Measurements from ENCODE around the gene SLC25A5. TPM values are rescaled to one million over a fixed set of nuclear protein-coding genes. Genes with fewer than 3 reads are reported as not detected.
A peak's percentile ranks its signal among the peaks of the same experiment; 100 is the strongest.
"Not testable (repeated sequence)": the region's sequence is repeated elsewhere in the genome, so short reads cannot be mapped to it uniquely, and the experiment has no call there.

Gene SLC25A5
- total and polyA plus RNA-seq, 4 donors = 169 to 430 (median 299) TPM

DNA sequence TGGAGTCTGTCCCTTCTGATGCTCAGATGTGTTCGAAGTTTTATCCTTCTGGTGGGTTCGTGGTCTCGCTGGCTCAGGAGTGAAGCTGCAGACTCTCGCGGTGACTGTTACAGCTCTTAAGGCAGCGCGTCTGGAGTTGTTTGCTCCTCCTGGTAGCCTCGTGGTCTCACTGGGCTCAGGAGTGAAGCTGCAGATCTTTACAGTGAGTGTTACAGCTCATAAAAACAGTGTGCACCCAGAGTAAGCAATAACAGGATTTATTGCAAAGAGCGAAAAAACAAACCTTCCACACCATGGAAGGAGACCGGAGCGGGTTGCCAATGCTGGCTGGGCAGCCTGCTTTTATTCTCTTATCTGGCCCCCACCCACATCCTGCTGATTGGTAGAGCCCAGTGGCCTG is 18.5 kb downstream of the SLC25A5 start:
- H3K9ac ChIP-seq (ENCODE audit: insufficient read depth in 1 of 2, low read length in 2 of 2) = no peak overlapping the region
- no peak for ATAC-seq (ENCODE audit: insufficient read depth, low FRiP score)
- no peaks in the 10 kb centered on the region for H3K4me1 ChIP-seq (ENCODE audit: control insufficient read depth in 5 of 5, insufficient read depth in 5 of 5, low read length in 5 of 5)
- TF ChIP-seq CTCF (IDR thresholded peaks at IDR 0.05; ENCODE audit: control extremely low read depth, extremely low read depth) = no peak
- H3K36me3 ChIP-seq (ENCODE audit: control insufficient read depth in 4 of 4, insufficient read depth in 4 of 4, low read length in 4 of 4) = no peaks in the 10 kb centered on the region
- H3K9me3 ChIP-seq (ENCODE audit: control insufficient read depth in 4 of 4, insufficient read depth in 3 of 4, low read length in 3 of 4) = no peaks in the 10 kb centered on the region
- no peak for DNase-seq
- H3K27ac ChIP-seq (ENCODE audit: low read depth in 1 of 2, low read length in 1 of 2) = no peak overlapping the region
- H3K27me3 ChIP-seq (ENCODE audit: control insufficient read depth in 3 of 3, insufficient read depth in 3 of 3, low read length in 2 of 3) = peaks cover 0 to 2% (median 0%) of the 10 kb centered on the region in 3 donors
- WGBS, 2 donors = 79 to 80% methylated on average over 11 of the region's 11 CpGs
- H3K4me3 ChIP-seq = no peak overlapping the region

GRCh38 chrX:119487766-119488165 is 19.5 kb downstream of the SLC25A5 start:
- H3K27ac ChIP-seq (ENCODE audit: low read depth in 1 of 2, low read length in 1 of 2); H3K27me3 ChIP-seq (ENCODE audit: control insufficient read depth in 3 of 3, insufficient read depth in 3 of 3, low read length in 2 of 3); H3K9me3 ChIP-seq (ENCODE audit: control insufficient read depth in 4 of 4, insufficient read depth in 3 of 4, low read length in 3 of 4); H3K36me3 ChIP-seq (ENCODE audit: control insufficient read depth in 4 of 4, insufficient read depth in 4 of 4, low read length in 4 of 4); H3K4me1 ChIP-seq (ENCODE audit: control insufficient read depth in 5 of 5, insufficient read depth in 5 of 5, low read length in 5 of 5); ATAC-seq (ENCODE audit: insufficient read depth, low FRiP score); H3K9ac ChIP-seq (ENCODE audit: insufficient read depth in 1 of 2, low read length in 2 of 2); H3K4me3 ChIP-seq; DNase-seq: not testable (repeated sequence)
- 93 to 97% methylated on average over 12 to 24 of the region's 24 CpGs for WGBS, 2 donors

- ATAC-seq (ENCODE audit: insufficient read depth, low FRiP score) = no peak
Observed at GRCh38 chrX:119488749-119489148, 20.5 kb downstream of the SLC25A5 start.

More at GRCh38 chrX:119488749-119489148, 20.5 kb downstream of the SLC25A5 start:
- peak; percentile 39 to 55 (median 43) for DNase-seq
- H3K4me3 ChIP-seq = no peak overlapping the region
- no peak overlapping the region for H3K9ac ChIP-seq (ENCODE audit: insufficient read depth in 1 of 2, low read length in 2 of 2)
- peak; percentile 36 for TF ChIP-seq CTCF (IDR thresholded peaks at IDR 0.05; ENCODE audit: control extremely low read depth, extremely low read depth)
- H3K27ac ChIP-seq (ENCODE audit: low read depth in 1 of 2, low read length in 1 of 2) = no peak overlapping the region
- WGBS, 2 donors = 19% methylated on average over 8 of the region's 8 CpGs
- no peaks in the 10 kb centered on the region for H3K9me3 ChIP-seq (ENCODE audit: control insufficient read depth in 4 of 4, insufficient read depth in 3 of 4, low read length in 3 of 4)
- no peaks in the 10 kb centered on the region for H3K4me1 ChIP-seq (ENCODE audit: control insufficient read depth in 5 of 5, insufficient read depth in 5 of 5, low read length in 5 of 5)
- H3K36me3 ChIP-seq (ENCODE audit: control insufficient read depth in 4 of 4, insufficient read depth in 4 of 4, low read length in 4 of 4) = no peaks in the 10 kb centered on the region
- peaks cover 0 to 2% (median 0%) of the 10 kb centered on the region in 3 donors for H3K27me3 ChIP-seq (ENCODE audit: control insufficient read depth in 3 of 3, insufficient read depth in 3 of 3, low read length in 2 of 3)

Measured in lung (tissue), 12 donors.